Activated T-helper 17 cell treated with anti-CD3 and anti-CD28 coated beads, Interleukin-2, amount 50 U/mL, for 72 hours (primary cell): Measurements from ENCODE around the gene UNKL. TPM values are rescaled to one million over a fixed set of nuclear protein-coding genes. Genes with fewer than 3 reads are reported as not detected.

Experiments used
- ATAC-seq: fragments of 150-1000 bp; cut with Tn5 transposase; replicated peaks from 2 replicates; pipeline ENCODE4 v1.10.0; 2021; ENCODE audit warnings: mild to moderate bottlenecking, moderate library complexity
- H3K27ac Mint-ChIP-seq: one replicate; pipeline ENCODE4 v1.8.0; 2022; ENCODE audit warnings: mixed read lengths
- H3K27me3 Mint-ChIP-seq: one replicate; pipeline ENCODE4 v1.8.0; 2022; ENCODE audit warnings: mixed read lengths
- H3K36me3 Mint-ChIP-seq: one replicate; pipeline ENCODE4 v1.8.0; 2022; ENCODE audit warnings: low read depth, mild to moderate bottlenecking, mixed read lengths
- H3K4me1 Mint-ChIP-seq: one replicate; pipeline ENCODE4 v1.8.0; 2022; ENCODE audit warnings: mixed read lengths
- H3K4me3 Mint-ChIP-seq: one replicate; pipeline ENCODE4 v1.8.0; 2022; ENCODE audit warnings: mild to moderate bottlenecking, mixed read lengths
- H3K9me3 Mint-ChIP-seq: one replicate; pipeline ENCODE4 v1.8.0; 2022; ENCODE audit warnings: mixed read lengths
- total RNA-seq, 2 donors: library from RNA; stranded (reverse); gene quantifications; one replicate each; pipeline ENCODE4 v1.2.3, GENCODE V29; 2022

The UNKL gene
- total RNA-seq, 2 donors from 2014 or later: 36.4 to 76.4 TPM

DNA sequence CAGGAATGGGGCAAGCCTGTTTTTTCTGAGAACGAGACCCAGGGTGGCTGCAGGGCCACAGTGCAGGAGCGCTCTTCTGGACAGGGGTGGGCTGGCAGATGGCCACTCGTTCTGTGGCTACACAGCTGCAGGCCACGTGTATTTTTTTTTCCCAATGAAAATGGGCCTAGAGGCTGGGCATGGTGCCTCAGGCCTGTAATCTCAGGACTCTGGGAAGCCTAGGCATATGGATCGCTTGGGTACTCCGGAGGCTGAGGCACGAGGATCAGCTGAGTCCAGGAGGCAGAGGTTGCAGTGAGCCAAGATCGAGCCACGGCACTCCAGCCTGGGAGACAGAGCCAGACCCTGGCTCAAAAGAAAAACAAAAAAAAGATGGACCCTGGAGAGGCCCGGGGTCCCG lies 6.8 kb downstream of the UNKL start:
- no peak for ATAC-seq
- Mint-ChIP-seq H3K36me3 (peaks cover 45% of the 10 kb centered on the region), H3K4me1 (no peaks in the 10 kb centered on the region)

DNA sequence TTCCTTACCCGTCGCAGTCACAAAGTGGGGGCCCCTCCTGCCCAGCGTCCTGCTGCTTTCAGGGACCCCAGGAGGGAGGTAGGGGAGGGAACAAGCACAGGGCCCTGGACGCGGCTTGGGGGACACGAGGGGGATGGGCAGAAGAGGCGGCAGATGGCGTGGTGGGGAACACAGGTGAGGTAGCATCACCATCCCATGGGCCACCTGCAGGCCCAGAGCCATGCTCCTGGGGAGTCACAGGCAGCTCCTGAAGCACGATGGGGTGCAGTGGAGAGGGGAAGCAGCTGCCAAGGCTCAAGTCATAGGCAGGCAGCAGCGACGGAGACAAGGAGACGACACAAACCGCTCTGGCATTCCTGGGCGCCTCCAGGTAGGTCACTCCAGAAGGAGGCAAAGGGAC lies 10.8 kb downstream of the UNKL start:
- ATAC-seq: no peak
- H3K27me3 Mint-ChIP-seq: no peaks in the 10 kb centered on the region
- no peaks in the 10 kb centered on the region for H3K9me3 Mint-ChIP-seq
- H3K4me3 Mint-ChIP-seq: no peak overlapping the region
- H3K4me1 Mint-ChIP-seq: no peaks in the 10 kb centered on the region
- H3K27ac Mint-ChIP-seq: no peak overlapping the region
- H3K36me3 Mint-ChIP-seq: peaks cover 63% of the 10 kb centered on the region

More for the DNA sequence above, 6.8 kb downstream of the UNKL start:
- Mint-ChIP-seq H3K9me3 (no peaks in the 10 kb centered on the region), H3K4me3 (peak overlapping the region; percentile 56), H3K27ac (no peak overlapping the region), H3K27me3 (no peaks in the 10 kb centered on the region)

GRCh38 chr16:1403036-1403435 lies 11.5 kb downstream of the UNKL start:
- H3K27ac Mint-ChIP-seq: no peak overlapping the region
- H3K4me1 Mint-ChIP-seq: no peaks in the 10 kb centered on the region
- no peak for ATAC-seq

GRCh38 chr16:1401758-1402154 lies 12.7 kb downstream of the UNKL start:
- peaks cover 66% of the 10 kb centered on the region for H3K36me3 Mint-ChIP-seq
- H3K27me3 Mint-ChIP-seq: no peaks in the 10 kb centered on the region
- no peak overlapping the region for H3K4me3 Mint-ChIP-seq
- ATAC-seq: no peak
- no peak overlapping the region for H3K27ac Mint-ChIP-seq
- H3K4me1 Mint-ChIP-seq: no peaks in the 10 kb centered on the region
- no peaks in the 10 kb centered on the region for H3K9me3 Mint-ChIP-seq

More at GRCh38 chr16:1403036-1403435, 11.5 kb downstream of the UNKL start:
- H3K27me3 Mint-ChIP-seq: no peaks in the 10 kb centered on the region
- peaks cover 70% of the 10 kb centered on the region for H3K36me3 Mint-ChIP-seq
- no peak overlapping the region for H3K4me3 Mint-ChIP-seq
- no peaks in the 10 kb centered on the region for H3K9me3 Mint-ChIP-seq

DNA sequence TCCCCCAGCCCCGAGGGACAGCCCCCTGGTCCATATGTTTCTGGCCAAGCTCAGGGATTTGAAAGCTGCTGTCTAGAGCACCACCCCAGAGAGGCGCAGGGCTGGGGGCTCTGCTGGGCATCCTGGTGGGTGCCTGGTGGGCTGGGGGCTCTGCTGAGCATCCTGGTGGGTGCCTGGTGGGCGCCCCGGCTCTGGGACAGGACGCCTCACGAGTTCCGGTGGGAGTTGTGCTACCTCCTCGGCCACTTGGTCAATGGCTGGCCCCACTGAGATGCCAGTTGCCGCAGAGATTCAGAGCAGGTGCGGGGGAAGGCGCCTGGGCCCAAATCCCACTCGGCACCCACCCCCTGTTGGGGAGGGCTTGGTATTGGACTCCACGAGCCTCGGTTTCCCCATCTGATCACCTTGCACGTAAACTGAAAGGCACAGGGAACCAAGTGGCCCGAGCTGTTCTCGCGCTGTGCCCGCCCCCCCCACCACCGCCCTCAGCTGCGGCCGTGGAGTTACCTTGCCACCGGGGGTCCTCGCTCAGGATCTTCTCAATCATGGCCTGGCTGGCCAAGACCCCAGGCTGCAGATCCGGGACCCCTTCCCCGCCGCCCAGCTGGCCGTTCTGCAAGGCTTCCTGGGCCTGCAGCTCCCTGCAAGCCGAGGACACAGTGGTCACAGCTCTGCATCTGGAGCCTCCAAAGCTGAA lies 13.3 kb downstream of the UNKL start:
- H3K4me1 Mint-ChIP-seq: no peaks in the 10 kb centered on the region
- H3K36me3 Mint-ChIP-seq: peaks cover 61% of the 10 kb centered on the region
- H3K9me3 Mint-ChIP-seq: no peaks in the 10 kb centered on the region
- ATAC-seq: no peak
- no peak overlapping the region for H3K27ac Mint-ChIP-seq
- no peaks in the 10 kb centered on the region for H3K27me3 Mint-ChIP-seq
- H3K4me3 Mint-ChIP-seq: no peak overlapping the region

DNA sequence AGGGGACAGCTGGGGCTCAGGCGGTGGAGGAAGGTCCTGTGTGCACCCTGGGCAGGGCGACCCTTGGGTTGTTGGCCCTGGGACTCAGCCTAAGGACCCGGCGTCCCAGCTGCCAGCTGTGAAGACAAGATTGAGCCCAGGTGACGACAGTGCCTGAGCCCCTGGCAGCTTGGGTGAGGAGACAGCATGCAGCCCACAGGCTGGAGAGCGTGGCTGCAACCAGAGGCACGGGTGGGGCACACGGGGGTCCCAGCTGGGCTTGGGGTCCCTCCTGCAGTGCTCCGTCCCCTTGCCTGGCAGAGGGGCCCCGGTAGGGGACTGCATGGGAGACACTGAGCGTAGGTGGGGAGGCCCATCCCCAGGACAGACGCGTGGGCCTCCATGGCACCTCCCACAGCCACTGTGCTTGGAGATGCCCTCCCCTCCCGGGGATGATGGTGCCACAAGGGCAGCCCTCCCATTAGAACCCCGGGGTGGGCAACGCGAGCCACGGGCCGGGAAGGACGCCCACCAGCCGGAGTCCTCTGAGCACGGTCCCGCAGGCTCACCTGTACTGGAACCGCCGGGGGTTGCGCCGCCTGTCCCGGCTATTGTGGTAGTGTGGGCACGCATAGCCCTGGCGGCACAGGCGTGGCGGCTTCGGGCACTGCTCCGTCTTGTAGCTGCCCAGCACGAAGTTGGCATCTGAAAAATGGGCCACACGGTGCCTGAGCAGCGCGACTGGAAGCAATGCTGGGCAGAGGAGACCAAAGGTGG lies 15.5 kb downstream of the UNKL start:
- H3K27ac Mint-ChIP-seq: no peak overlapping the region
- H3K27me3 Mint-ChIP-seq: no peaks in the 10 kb centered on the region
- H3K4me3 Mint-ChIP-seq: no peak overlapping the region
- no peaks in the 10 kb centered on the region for H3K4me1 Mint-ChIP-seq
- H3K9me3 Mint-ChIP-seq: no peaks in the 10 kb centered on the region
- peaks cover 53% of the 10 kb centered on the region for H3K36me3 Mint-ChIP-seq
- ATAC-seq: no peak

- peaks cover 50% of the 10 kb centered on the region for H3K36me3 Mint-ChIP-seq
- no peak overlapping the region for H3K27ac Mint-ChIP-seq
- ATAC-seq: no peak
Measured at GRCh38 chr16:1398351-1398750, 16.2 kb downstream of the UNKL start.

DNA sequence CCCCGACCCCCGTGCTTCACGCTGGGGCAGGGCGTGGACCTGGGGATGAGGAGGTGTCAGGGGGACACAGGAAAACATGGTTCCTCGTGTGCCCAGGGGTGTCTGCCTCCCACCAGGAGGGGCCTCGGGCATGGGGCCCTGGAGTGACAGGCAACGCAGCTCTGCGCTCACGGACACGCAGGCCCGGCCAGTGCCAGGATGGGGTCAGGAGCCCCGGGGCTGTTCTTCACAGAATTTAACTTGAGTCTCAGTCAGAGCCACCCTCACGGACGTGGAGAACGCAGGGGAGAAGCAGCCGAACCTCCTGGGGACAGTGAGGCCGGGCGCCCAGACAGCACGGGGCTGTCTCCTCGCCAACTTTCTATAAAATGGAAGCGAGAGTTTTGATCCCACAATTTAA lies 16.7 kb downstream of the UNKL start:
- no peak overlapping the region for H3K27ac Mint-ChIP-seq
- H3K4me3 Mint-ChIP-seq: no peak overlapping the region
- peaks cover 48% of the 10 kb centered on the region for H3K36me3 Mint-ChIP-seq
- ATAC-seq: no peak
- no peaks in the 10 kb centered on the region for H3K27me3 Mint-ChIP-seq
- no peaks in the 10 kb centered on the region for H3K9me3 Mint-ChIP-seq
- H3K4me1 Mint-ChIP-seq: no peaks in the 10 kb centered on the region

More at GRCh38 chr16:1398351-1398750, 16.2 kb downstream of the UNKL start:
- Mint-ChIP-seq H3K9me3 (no peaks in the 10 kb centered on the region), H3K27me3 (no peaks in the 10 kb centered on the region), H3K4me1 (no peaks in the 10 kb centered on the region), H3K4me3 (no peak overlapping the region)

- no peak overlapping the region for H3K4me3 Mint-ChIP-seq
- no peaks in the 10 kb centered on the region for H3K4me1 Mint-ChIP-seq
- no peak overlapping the region for H3K27ac Mint-ChIP-seq
- no peaks in the 10 kb centered on the region for H3K27me3 Mint-ChIP-seq
- no peaks in the 10 kb centered on the region for H3K9me3 Mint-ChIP-seq
- ATAC-seq: no peak
- peaks cover 41% of the 10 kb centered on the region for H3K36me3 Mint-ChIP-seq
Measured at GRCh38 chr16:1395444-1396031, 19.0 kb downstream of the UNKL start.

GRCh38 chr16:1394367-1394951 lies 20.0 kb downstream of the UNKL start:
- no peaks in the 10 kb centered on the region for H3K4me1 Mint-ChIP-seq
- no peaks in the 10 kb centered on the region for H3K27me3 Mint-ChIP-seq
- no peak for ATAC-seq
- H3K9me3 Mint-ChIP-seq: no peaks in the 10 kb centered on the region
- H3K27ac Mint-ChIP-seq: no peak overlapping the region
- H3K4me3 Mint-ChIP-seq: no peak overlapping the region
- H3K36me3 Mint-ChIP-seq: peaks cover 38% of the 10 kb centered on the region

DNA sequence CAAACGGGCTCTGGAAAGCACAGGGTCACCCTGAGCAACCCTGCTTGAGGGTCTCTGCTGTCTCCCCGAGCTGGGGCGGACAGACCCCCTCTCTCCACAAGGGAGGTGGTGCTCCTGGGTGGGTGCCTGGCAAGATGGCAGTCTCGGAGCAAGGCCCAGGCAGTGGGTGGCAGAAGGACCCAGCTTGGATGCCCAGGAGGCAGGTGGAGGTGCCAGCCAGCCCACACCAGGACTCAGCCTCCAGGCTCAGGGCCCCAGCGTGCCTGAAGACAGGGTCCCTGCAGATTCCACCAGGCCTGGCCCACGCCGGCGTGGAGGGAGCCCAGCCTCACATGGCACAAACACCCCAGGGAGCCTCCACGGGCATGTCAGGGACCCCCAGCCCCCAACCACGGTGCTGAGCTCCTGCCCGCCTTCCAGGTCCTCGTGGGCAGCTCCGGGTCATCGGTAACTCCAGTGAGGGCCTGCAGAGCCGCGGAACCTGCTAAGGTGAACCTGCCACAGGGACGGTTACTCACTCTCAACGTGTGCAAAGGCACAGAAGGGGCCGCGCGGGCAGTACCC lies 20.8 kb downstream of the UNKL start:
- ATAC-seq: no peak
- Mint-ChIP-seq H3K27me3 (no peaks in the 10 kb centered on the region), H3K9me3 (no peaks in the 10 kb centered on the region), H3K36me3 (peaks cover 31% of the 10 kb centered on the region), H3K4me3 (no peak overlapping the region), H3K27ac (no peak overlapping the region), H3K4me1 (no peaks in the 10 kb centered on the region)

- ATAC-seq: no peak
- Mint-ChIP-seq H3K9me3 (no peaks in the 10 kb centered on the region), H3K4me1 (no peaks in the 10 kb centered on the region), H3K4me3 (no peak overlapping the region), H3K36me3 (peaks cover 24% of the 10 kb centered on the region), H3K27me3 (no peaks in the 10 kb centered on the region), H3K27ac (no peak overlapping the region)
Measured at GRCh38 chr16:1392826-1393225, 21.7 kb downstream of the UNKL start.

- Mint-ChIP-seq H3K4me1 (no peaks in the 10 kb centered on the region), H3K27ac (no peak overlapping the region), H3K9me3 (no peaks in the 10 kb centered on the region), H3K4me3 (no peak overlapping the region), H3K27me3 (no peaks in the 10 kb centered on the region), H3K36me3 (peaks cover 24% of the 10 kb centered on the region)
- no peak for ATAC-seq
Measured at GRCh38 chr16:1390239-1390779, 24.2 kb downstream of the UNKL start.

DNA sequence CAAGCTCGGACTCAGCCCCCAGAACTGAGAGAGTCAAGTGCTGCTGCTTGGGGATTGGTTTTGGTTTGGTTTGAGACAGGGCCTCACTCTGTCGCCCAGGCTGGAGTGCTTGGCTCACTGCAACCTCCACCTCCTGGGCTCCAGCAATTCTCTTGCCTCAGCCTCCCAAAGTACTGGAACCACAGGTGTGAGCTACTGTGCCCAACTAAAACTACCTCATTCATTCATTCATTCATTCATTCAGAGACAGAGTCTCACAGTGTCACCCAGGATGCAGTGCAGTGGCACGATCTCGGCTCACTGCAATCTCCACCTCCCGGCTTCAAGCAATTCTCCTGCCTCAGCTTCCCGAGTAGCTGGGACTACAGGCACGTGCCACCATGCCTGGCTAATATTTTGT lies 24.7 kb downstream of the UNKL start:
- no peak for ATAC-seq
- H3K36me3 Mint-ChIP-seq: peaks cover 28% of the 10 kb centered on the region
- no peak overlapping the region for H3K27ac Mint-ChIP-seq

More for the DNA sequence above, 24.7 kb downstream of the UNKL start:
- Mint-ChIP-seq H3K4me1 (no peaks in the 10 kb centered on the region), H3K27me3 (no peaks in the 10 kb centered on the region), H3K9me3 (no peaks in the 10 kb centered on the region), H3K4me3 (no peak overlapping the region)
